ENCODE data around the gene LSP1.

The LSP1 gene

DNA sequence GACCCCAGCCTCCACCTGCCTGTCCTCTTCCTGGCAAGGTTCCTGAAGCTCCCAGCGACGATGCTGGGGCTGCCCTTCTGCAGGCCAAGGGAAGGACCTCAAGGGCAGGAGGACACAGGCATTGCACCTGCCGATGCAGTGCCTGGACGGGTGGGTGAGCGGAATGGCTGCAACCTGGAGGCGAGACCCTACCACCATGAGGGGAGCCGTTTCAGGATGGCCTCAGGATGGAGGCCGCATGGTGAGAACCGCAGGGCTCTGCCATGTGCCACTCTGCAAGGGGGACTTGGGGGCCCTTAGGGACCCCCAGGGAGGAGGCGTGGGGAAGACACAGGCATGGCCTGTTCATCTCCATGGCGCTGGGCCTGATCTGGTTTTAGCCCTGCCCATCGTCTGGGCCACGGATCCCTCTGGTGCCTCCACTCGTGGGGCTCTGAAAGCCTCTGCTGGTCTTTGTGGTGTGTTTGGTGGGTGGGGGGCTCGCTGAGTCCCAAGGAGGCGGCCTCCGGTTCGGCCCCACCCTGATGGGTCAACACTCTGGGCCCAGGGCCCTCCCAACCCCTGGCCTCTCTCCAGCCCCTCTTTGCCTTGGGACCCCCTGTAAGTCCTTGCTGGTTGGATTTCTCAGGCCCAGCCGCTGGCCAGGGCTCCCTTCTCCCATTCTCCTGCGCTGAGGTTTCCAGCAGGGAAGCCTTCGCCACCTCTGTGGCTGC is 1.3 kb upstream of the LSP1 start:
- no peak for DNase-seq

DNA sequence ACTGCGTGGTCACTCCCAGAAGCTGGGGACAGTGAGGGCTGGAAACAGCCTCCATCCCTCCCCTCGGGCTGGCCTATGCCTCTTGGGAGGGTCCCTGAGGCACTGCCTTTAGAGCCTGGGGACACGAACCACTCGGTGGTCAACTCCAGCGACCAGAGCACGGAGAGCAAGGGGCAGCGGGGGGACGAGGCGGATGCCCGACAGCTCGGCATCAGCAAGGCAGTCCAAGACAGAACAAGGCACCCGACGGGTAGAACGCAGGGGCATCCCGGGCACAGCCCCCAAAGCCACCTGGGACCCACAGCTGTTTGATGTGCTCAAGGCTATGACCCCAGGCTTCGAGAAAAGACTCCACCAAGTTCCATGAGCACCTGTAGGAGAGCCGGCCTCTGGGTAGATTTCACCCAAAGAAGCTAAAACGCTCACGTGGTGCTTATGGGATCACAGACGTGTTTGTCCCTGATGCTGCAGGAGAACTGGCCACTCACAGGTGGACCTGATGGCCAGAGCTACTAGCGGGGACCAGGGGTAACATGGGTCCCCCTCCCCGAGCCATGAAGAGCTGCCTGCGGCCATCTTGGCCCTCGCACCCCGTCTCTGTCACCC is 510 bp upstream of the LSP1 start:
- DNase-seq: no peak

DNA sequence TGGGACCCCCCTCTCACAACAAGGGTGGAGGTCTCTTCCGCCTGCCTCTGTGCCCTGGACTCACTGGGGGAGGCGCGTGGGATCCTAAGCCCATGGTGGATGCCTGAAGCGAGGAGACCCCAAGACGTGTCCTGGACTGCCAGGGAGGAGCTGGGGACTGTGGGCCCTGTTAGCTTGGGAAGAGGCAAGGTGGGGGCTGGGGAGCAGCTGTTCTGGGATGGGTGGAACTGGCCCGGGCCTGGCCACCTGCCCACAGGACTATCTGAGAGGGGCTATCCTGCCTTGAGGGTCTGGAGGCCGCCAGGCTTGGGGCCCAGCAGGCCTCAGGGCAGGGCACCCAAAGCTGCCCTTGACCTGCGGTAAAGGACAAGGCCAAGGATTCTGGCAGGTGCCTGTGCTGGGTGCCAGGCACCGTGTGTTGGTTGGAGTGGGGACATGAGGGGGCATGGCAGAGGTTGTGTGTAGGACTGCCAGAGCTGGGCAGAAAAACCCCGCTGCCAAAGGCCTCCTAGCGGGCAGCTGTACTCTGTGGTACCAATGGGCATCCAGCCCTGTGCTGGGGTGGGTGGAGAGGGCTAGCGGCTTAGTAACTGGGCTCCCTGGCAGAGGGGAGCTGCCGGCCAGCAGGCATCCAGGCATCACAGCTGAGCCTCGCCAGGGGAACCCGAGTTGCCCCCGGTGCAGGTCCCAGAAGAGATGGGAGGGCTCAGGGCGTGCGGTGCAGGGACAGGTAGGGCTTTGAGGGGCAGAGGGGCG is 670 bp downstream of the LSP1 start:
- DNase-seq: no peak

DNA sequence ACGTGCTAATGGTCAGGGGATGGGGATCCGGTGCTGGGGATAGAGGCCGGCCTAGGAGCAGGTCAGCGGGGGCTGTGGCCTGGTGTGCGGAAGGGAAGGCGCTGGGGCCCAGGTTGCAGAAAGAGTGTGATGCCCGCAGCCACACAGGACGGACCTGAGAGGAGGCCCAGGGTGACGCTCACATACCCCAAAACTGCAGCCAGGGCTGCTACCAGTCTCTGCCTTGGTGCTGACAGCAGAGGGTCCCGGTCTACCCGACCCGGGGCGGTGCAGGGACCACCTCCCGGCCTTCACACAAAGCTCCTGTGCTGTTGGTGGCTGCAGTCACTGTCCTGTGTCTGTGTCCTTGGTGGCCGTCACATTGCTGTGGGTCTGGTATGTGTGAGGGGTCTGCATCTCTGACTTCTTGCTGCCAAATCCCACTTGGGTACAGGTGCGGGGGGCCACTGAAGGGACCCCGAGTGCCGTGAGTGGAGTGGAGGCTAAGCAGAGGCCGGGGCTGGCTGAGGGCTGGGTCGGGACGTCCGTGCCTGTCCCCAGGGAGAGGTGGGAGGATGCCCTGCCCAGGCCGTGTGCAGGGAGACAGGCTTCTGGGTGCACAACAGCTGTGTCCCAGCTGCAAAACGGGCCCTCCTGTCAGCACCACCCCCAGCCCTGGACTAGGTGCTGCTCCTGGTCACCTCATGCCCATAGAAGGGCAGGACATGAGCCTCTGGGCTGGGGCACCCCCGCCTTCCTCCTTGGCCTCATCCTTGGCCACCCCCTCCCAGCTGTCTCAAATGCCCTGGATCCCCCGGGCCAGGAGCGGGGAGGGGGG is 1.5 kb downstream of the LSP1 start:
- no peak for DNase-seq

DNA sequence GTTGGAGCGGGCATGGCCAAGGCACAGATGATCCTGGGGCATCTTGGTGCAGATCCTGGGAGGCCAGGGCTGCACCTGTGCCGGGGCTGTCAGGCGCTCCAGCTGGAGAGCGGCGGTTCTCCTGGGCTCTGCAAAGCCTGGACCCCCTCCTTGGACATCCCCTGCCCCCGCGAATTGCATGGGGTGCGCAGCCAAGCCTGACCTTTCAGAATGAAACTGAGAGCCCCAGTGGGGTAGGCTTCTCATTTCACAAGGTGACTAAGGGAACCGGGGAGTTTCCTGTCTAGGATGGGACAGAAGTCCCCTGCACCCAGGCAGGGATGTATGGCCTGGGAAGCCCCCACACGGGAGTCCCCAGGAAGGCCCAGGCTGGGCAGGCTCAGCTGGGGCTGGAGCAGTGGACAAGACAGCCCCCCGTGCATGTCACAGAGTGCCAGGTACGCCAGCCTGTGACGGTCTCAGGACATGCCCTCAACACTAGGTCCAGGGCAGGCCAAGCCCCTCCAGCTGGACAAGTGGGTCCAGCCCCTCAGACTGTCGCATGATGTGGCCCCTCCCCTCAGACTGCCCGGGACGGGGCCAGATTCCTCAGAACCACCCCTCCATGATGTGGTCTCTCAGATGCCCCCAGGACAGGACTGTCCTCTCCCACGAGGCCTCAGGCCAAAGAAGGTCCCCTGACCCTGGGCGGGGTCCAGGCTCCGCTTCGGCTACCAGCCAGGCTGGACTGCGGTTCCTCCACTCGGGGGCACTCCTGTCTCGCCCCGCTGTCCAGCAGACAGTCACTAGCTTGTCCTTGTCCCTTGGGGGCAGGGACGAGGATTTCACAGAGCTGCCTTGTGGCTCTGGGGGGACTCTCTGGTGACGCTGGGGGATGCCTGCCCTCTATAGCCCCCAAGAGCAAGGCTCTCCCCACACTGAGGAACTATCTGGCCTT is 2.3 kb downstream of the LSP1 start:
- no peak for DNase-seq

DNA sequence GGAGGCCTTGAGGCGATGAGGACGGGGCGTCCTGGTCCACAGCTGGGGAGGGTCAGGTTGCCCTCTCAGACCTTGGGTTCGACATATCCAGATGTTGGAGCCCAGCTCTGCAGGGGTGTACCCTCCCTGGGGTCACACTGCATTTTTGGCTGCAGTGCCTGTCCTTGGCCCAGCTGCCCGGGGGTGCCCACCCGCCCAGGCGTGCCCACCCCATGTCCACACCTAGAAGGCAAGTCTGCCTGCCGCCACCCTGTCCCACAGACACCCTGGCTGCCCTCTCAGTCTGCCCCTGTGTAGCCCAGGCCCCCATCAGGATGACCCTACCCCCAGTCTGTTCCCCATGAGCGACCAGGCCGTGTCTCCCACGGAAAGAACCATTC is 3.0 kb downstream of the LSP1 start:
- no peak for DNase-seq

DNA sequence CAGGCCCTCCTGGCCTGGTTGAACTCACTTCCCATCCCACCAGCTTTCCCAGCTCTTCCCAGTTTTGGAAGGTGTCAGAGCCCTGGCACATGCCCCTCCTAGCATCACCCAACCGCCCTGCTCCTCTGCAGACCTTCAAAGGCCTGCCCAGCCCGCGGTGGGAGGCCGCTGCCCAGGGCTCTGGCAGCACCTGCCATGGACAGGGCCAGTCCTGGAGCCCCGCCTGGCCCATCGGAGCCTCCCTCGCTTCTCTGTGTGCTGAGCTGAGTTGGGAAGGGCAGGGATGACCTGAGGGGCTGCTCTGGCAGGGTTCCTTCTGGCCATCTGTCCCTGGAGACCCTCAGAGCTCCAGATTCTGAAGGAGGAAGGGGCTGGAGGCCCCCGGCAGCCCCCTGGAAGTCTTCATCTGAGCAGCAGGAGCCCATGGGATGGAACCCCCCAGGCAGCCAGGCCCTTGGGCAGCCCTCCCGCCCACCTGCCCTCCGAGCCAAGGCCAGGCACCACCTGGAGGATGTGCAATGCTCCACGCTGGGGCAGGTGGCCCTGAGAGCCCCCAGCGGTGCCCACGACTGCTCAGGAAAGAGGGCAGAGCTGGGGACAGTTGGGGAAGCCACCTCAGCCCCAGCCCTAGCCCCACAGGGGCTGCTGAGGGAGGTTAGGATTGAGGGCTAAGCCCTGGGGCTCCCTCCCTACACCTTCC is 3.6 kb downstream of the LSP1 start:
- DNase-seq: no peak

DNA sequence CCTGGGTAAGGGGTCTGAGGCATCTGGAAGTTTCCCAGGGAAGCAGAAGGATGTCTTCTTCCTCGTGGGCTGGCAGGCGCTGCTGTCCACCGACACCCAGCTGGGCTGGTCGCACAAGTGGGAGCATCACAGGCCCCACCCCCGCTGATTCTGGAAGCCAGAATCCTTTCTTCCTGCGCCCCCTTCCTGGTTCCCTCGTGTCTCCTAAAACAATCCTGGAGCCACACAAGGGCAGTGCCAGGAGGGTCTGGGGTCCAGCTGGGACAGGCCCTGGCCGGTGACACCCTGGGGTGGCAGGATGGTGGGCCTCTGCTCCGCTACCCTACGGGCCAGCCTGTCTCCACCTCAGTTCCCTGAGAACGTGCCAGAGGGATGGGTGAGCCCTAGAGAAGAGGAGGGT is 4.2 kb downstream of the LSP1 start:
- no peak for DNase-seq

DNA sequence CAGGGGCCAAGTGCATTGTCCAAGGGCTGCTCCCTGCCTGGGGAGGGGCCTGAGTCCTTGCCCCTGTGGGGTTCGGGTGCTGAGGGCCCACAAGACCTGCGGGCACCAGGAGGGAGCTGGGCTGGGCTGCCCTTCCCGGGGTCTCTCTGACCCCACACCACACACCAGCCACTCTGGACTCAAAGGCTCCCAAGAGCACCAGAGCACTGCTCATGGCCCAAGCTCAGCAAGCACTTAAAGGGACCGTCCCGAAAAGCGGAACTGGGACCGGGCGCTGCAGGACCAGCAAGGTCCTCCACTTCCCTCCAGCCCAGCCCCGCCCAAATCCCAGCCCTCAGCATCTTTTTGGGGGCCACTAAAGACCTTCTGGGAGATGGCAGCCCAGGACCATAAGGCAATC is 5.3 kb downstream of the LSP1 start:
- DNase-seq: no peak

DNA sequence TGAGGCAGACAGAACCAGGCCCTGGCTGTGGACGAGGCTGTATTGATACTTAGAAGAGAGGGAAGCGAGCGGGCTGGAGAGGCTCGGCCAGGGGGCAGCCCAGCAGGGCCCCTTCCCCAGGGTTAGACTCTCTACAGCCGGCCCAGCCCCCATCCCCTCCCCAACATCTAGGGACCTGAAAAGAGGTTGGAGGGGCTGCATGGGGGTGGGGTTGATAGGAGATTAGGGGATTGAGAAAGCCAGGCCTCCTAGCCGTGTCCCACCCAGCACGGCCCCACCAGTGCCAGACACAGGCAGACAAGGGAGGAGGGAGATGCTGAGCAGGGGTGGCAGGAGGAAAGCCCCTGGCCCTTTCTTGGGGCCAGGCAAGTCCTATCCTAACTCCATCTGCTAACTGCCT is 5.7 kb downstream of the LSP1 start:
- no peak for DNase-seq

DNA sequence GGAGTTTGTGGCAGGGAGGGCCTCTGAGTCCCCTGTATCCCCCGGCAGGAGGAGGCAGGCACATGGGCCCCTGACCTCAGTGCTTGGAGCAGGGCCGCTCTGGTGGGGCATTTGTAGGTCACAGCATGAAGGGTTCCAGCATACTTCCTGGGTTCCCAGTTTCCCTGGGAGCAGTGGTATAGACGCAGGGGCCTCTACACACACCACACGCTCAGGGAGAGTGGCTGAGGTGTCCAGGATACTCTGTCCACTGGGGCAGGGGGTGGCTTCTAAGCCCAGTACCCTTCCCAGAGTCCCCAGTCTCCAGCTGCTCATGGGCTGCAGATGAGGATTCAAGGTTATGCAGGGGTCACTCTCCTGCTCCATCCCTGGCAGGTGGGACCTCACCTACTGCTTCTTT is 6.1 kb downstream of the LSP1 start:
- DNase-seq: no peak

DNA sequence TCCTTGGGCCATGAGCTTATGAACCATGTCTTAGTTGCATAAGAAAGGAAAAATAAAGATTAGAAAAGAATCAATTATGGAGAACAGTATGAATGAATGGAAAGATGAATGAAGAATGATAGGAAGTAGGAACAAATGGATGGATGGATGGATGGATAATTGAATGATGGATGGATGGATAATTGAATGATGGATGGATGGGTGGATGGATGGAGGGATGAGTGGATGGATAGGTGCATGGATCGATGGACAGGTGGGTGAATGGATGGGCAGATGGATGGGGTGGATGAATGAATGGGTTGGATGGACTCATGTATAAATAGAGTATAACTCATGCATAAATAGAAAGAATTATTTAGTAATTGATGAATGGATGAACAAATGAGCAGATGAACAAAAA is 7.2 kb downstream of the LSP1 start:
- DNase-seq: no peak

DNA sequence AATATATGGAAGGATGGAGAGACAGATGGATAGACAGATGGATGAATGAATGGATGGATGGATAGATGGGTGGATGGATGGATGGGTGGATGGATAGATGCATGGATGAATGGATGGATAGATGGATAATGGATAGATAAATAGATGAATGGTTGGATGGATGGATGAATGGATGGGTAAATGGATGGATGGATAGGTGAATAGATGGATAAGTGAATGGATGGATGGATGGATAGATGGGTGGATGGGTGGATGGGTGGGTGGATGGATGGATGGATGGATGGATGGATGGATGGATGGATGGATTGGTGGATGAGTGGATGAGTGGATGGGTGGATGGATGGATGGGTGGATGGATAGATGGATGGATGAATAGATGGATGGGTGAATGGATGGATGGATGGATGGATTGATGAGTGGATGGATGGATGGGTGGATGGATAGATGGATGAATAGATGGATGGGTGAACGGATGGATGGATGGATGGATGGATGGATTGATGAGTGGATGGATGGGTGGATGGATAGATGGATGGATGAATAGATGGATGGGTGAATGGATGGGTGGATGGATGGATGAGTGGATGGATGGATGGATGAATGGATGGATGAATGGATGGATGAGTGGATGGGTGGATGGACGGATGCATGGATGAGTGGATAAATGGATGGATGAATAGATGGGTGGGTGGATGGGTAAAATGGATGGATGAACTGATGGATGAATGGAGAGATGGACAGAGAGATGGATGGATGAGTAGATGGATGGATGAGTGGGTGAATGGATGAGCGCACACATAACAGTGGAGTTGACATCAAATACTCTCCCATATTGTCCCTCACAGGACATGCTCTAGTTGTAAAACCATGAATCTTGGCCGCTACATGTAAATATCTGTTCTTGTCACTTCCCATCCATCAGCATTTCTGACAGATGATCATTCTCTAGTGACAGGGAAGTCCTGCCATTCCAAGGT is 8.8 kb downstream of the LSP1 start:
- DNase-seq: no peak

DNA sequence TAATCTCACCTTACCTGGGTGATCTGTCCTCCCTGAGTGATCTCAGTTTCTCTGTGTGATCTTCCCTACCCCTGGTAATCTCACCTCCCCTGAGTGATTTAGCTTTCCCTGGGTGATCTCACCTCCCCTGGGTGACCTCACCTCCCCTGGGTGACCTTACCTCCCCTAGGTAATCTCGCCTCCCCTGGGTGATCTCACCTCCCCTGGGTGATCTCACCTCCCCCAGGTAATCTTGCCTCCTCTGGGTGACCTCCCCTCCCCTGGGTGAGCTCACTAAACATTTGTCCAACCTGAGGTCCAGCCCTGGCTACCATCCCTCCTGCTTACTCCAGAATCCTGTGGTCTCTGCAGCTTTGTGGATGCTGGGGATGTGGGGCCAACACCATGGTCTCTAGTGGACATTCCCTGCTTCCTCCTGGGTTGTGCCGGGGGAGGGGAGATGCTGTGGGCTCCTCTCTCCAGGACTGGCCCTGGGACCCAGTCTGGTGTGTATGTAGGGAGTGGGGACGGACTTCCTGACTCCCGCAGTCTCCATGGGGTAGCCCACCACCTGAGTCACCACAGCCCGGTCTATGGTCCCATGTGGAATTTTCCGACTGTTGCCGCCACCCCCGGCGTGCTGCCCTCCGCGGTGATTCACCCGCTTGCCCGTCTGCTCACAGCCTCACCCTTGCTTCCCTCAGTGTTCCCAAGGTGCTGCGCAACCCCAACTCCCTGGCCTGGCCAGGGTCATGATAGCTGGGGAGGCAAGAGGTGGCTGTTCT is 9.9 kb downstream of the LSP1 start:
- DNase-seq: no peak

DNA sequence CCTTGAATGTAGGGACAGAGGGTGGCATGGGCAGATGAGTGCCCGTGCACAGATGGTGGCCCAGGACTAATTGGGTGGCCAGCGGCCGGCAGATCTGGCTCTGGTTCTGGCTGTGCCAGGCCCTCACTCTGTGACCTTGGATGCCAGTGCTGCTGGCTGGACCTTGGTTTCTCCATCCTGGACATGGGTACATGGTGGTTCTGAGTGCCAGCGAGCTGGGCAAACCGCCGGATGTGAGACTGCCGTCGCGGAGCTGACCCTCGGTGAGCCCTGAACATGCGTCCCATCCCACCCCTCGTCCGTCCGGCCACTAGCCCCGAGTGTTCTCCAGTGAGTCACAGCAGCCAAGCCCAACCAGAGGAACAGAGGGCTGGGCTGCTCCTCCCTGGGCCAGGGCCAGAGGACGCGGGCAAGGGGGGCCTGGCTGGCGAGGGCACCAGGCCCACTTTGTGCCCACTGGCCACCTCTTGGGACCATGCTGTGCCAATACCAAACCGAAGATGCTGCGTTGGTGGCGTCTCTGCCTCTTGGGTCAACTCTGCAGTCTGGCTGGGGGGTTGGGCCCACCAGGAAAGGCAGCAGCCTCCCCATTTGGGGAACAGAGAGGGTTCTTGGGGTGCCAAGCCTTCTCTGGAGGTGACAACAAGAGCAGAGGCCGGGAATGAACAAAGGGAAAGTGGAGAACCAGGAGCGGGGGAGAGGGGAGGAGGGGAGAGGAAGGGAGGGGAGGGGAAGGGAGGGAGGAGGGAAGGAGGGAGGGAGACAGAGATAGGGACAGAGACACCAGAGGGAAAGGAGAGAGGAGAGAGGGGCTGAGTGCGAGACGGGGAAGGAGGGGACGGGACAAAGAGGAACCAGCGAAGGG is 10.7 kb downstream of the LSP1 start:
- DNase-seq: no peak

DNA sequence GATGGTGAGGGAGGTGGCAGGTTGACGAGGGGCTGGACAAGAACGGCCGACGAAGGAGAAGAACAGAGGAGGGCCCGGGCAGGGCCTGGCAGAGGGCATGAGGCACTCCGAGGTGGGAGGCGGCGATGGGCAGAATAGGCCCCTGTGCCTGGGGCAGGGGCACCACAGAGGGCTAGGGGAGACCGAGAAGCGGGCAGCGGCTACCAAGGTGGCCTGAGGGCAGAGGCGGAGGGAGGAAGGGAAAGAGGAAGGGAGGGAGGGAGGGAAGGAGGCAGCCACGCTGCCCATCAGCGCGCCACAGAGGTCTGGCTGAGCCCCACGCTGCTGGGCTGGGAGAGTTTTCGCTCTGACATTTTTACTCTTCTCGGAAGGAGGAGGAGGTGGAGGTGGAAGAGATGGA is 11.3 kb downstream of the LSP1 start:
- no peak for DNase-seq

DNA sequence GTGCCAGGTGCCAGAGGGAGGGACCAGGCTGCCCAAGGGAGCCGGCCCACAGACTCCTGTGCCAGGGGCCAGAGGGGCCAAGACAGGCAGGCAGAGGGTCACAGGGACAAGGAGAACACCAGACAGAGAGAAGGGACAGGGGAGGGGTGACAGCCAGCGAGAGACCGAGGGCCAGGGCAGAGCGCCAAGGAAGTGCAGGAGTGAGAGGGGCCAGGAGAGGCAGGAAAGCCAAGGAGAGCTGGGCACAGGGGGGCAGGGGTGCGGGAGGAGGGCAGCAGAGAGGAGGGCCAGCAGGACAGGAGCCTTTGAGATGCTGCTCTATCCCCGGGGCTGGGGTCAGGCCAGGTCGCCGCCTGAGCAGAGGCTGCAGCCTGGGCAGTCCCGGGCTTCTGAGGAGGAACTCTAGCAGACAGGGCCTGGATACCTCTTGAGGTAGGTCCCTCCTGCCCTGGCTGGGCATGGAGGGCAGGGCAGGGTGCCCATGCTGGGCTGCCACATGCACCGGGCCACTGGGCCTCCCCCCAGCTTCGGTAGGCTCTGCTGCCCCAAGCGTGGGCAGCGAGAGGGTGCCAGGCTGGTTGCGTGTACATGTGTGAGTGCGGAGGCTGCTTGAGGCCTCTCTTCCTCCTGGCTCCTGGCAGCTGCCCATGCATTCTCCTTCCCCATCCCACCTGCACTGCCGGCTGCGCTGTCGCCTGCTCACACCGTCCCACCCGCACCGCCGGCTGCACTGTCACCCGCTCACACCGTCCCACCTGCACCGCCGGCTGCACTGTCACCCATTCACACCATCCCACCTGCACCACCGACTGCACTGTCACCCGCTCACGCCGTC is 12.2 kb downstream of the LSP1 start:
- no peak for DNase-seq

DNA sequence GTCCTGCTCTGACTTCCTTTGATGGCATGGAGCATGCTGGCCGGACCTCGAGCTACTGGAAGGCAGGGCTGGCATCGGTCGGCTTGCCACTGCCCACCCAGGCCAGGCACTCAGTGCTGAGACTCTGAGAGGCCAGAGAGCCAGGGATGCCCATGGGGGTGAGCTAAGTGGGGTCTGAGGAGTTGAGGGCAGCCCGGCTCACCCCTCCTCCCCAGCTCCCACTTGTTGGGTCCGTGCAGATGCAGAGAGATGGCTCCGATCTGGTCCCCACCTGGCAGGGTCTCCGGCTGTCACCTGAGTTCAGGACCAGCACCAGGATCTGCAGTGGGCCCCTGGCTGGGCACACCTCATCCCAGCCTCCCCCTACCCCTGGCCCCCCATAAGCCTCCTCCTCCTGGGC is 13.3 kb downstream of the LSP1 start:
- no peak for DNase-seq
